Measurements from ENCODE around the gene CYP2D6. TPM values are rescaled to one million over a fixed set of nuclear protein-coding genes. Genes with fewer than 3 reads are reported as not detected.
"Not testable (repeated sequence)": the region's sequence is repeated elsewhere in the genome, so short reads cannot be mapped to it uniquely, and the experiment has no call there.

The CYP2D6 gene
- total RNA-seq (10 to 100 TPM in 4 of 5 experiments, 1 to 10 TPM in 1; 5.6 to 13.3 (median 11.2) TPM), polyA plus RNA-seq (under 1 TPM in 1 of 2 donors, not detected in 1; 0.11 TPM), total RNA-seq (2.4 reads per million, percentile 12 among the genes with 10 or more reads in this experiment)

DNA sequence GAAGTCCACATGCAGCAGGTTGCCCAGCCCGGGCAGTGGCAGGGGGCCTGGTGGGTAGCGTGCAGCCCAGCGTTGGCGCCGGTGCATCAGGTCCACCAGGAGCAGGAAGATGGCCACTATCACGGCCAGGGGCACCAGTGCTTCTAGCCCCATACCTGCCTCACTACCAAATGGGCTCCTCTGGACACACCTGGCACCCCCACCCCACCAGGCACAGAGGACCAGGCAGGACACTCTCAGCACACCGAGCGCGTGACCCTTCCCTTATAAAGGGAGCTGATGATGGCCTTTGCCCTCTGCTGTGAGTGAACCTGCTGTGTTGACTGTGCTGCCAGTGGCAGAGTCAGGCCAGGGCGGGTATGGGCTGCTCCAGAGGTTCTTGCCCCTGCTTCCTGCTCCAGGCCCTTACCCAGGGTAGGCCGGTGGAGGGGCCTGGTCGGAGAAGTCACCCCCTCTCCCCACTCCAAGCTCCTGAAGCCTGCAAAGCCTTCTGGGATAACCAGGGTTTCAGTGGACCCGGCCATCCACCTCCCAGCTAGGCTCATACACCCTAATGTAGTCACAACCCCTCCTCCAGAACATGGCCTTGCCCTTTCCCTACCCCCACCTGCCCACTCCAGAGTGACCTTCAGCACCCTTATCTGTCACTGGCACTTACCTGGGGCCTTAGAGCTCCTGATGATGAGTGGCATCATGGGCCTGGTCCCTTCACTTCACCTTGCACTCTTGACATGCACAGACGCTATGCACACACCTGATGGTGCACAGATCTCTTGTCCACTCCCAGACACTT, at the start of gene CYP2D6:
TSS of gene CYP2D6 (minus strand) at position 172 of the 793 bp plus-strand sequence. CDS start at position 153, 19 bp downstream.
- H3K4me1 ChIP-seq (ENCODE audit: control insufficient read depth in 2 of 2, insufficient read depth in 2 of 2, low read length in 2 of 2); ATAC-seq; POLR2A ChIA-PET; DNase-seq; H3K4me1 Mint-ChIP-seq; H3K36me3 ChIP-seq (ENCODE audit: control insufficient read depth in 2 of 3, insufficient read depth in 3 of 3, low read length in 3 of 3); intact Hi-C loops (cut with micrococcal nuclease); CTCF ChIA-PET; H3K9me3 ChIP-seq (ENCODE audit: control insufficient read depth in 2 of 3, low read length in 3 of 3); H3K9me3 Mint-ChIP-seq; H3K27me3 ChIP-seq (ENCODE audit: control insufficient read depth in 2 of 2, insufficient read depth in 2 of 2, low read length in 2 of 2); H3K27me3 Mint-ChIP-seq; H3K4me3 Mint-ChIP-seq; H3K27ac ChIP-seq (ENCODE audit: low read depth, low read length); H3K36me3 Mint-ChIP-seq; H3K4me3 ChIP-seq (ENCODE audit: low read length): not testable (repeated sequence)
- peak within 1 kb of the TSS in 2 of 9 donors; percentile 3 to 59 for H3K27ac Mint-ChIP-seq

DNA sequence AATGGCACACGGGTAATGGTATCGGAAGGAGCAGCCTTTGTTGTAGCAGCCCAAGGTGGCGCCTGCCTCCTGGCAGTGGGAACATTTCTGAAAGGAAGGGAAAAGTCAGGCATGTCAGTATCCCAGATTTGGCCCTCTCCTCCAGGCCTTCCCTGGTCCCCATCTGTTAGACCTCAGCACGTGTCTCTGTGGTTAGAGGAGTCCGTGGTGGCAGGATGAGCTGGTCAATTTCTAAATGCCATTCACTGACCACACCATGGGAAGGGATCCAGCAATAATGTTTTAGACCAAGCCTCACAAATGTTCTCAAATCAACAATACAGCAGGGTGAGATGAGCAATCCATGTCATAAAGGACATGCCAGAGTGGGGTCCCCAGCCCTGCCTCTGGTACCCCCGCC, 49.0 kb upstream of the CYP2D6 start:
- ATAC-seq (no peak), DNase-seq (no peak)
- ChIA-PET POLR2A (no interaction called here), CTCF (no interaction called here)
- no peaks in the 10 kb centered on the region for H3K27me3 ChIP-seq (ENCODE audit: control insufficient read depth in 2 of 2, insufficient read depth in 2 of 2, low read length in 2 of 2)
- peaks cover 50 to 80% (median 72%) of the 10 kb centered on the region in 7 donors for H3K4me1 Mint-ChIP-seq
- peaks cover 25 to 30% of the 10 kb centered on the region in 2 donors for H3K4me1 ChIP-seq (ENCODE audit: control insufficient read depth in 2 of 2, insufficient read depth in 2 of 2, low read length in 2 of 2)
- H3K9me3 Mint-ChIP-seq, result no peaks in the 10 kb centered on the region
- H3K4me3 Mint-ChIP-seq, result no peak overlapping the region
- H3K27me3 Mint-ChIP-seq, result no peaks in the 10 kb centered on the region
- no peak overlapping the region for H3K4me3 ChIP-seq (ENCODE audit: low read length)
- intact Hi-C loops (cut with micrococcal nuclease), result loop anchor here (1.0 to 5.0 kb wide), 4 partner anchors 23 to 263 kb away; partner anchors contain the start of gene NDUFA6 (in 1 of the 2)
- H3K27ac Mint-ChIP-seq, result peak overlapping the region in 7 of 9 donors; percentile 8 to 89 (median 55)
- H3K36me3 ChIP-seq (ENCODE audit: control insufficient read depth in 2 of 3, insufficient read depth in 3 of 3, low read length in 3 of 3), result peaks cover 0 to 25% (median 0%) of the 10 kb centered on the region in 3 experiments
- peaks cover 0 to 35% (median 18%) of the 10 kb centered on the region in 5 donors for H3K36me3 Mint-ChIP-seq
- no peaks in the 10 kb centered on the region for H3K9me3 ChIP-seq (ENCODE audit: control insufficient read depth in 2 of 3, low read length in 3 of 3)
- no peak overlapping the region for H3K27ac ChIP-seq (ENCODE audit: low read depth, low read length)

DNA sequence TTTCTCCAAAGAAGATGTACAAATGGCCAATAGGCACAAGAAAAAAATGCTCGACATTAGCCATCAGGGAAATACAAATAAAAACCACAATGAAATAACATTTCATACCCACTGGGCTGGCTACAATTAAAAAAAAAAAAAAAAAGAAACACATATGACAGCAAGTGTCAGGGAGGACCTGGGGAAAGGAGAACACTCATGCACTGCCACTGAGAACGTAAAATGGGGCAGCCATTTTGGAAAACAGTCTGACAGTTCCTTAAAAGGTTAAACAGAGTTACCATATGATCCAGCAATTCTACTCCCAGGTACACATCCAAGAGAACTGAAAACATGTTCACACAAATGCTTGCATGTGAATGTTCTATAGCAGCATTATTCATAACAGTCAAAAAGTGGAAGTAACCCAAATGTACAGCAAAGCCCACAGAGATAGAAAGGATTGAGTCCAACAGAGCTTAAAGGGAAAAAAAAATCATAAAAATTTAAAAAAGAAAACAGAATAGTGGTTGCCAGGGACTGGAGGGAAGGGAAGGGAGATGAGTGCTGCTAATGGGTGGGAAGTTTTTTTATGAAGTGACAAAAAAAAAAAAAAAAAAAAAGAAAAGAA, 48.4 kb upstream of the CYP2D6 start:
- Mint-ChIP-seq H3K4me3 (no peak overlapping the region), H3K4me1 (peaks cover 49 to 78% (median 71%) of the 10 kb centered on the region in 7 donors), H3K27me3 (no peaks in the 10 kb centered on the region), H3K36me3 (peaks cover 0 to 35% (median 18%) of the 10 kb centered on the region in 5 donors), H3K9me3 (no peaks in the 10 kb centered on the region), H3K27ac (peak overlapping the region in 4 of 9 donors; percentile 28 to 67 (median 37))
- Histone ChIP-seq H3K36me3 (ENCODE audit: control insufficient read depth in 2 of 3, insufficient read depth in 3 of 3, low read length in 3 of 3) (peaks cover 0 to 25% (median 0%) of the 10 kb centered on the region in 3 experiments), H3K4me3 (ENCODE audit: low read length) (no peak overlapping the region), H3K9me3 (ENCODE audit: control insufficient read depth in 2 of 3, low read length in 3 of 3) (no peaks in the 10 kb centered on the region), H3K27ac (ENCODE audit: low read depth, low read length) (no peak overlapping the region), H3K27me3 (ENCODE audit: control insufficient read depth in 2 of 2, insufficient read depth in 2 of 2, low read length in 2 of 2) (no peaks in the 10 kb centered on the region), H3K4me1 (ENCODE audit: control insufficient read depth in 2 of 2, insufficient read depth in 2 of 2, low read length in 2 of 2) (peaks cover 25 to 29% of the 10 kb centered on the region in 2 donors)
- POLR2A ChIA-PET, result no interaction called here
- DNase-seq, result no peak
- CTCF ChIA-PET, result interaction anchor here (0.7 kb wide), 1 partner anchor 264 kb away, joined by 5 read pairs; no protein-coding TSS in a partner anchor
- intact Hi-C loops (cut with micrococcal nuclease), result no loop called here
- ATAC-seq, result no peak

DNA sequence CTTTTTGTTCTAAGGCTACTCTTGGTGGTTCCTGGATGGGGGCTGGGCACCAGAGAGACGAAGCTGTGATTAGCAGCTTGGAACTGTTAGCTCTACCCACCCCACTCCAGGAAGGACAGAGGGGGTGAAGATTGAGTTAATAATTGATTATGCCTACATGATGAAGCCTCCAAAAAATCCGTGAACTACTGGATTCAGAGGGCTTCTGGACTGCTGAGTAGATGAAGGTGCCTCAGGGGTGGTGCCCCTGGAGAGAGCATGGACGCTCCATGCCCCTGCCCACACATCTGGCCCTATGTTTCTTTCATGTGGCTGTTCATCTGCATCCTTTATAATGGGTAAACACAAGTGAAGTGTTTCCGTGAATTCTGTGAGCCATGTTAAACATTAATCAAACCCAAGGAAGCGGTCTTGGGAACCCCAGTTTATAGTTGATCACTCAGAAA, 47.3 kb upstream of the CYP2D6 start:
- peaks cover 0 to 35% (median 18%) of the 10 kb centered on the region in 5 donors for H3K36me3 Mint-ChIP-seq
- Histone ChIP-seq H3K9me3 (ENCODE audit: control insufficient read depth in 2 of 3, low read length in 3 of 3) (no peaks in the 10 kb centered on the region), H3K4me1 (ENCODE audit: control insufficient read depth in 2 of 2, insufficient read depth in 2 of 2, low read length in 2 of 2) (peaks cover 25 to 30% of the 10 kb centered on the region in 2 donors), H3K4me3 (ENCODE audit: low read length) (no peak overlapping the region), H3K27me3 (ENCODE audit: control insufficient read depth in 2 of 2, insufficient read depth in 2 of 2, low read length in 2 of 2) (no peaks in the 10 kb centered on the region), H3K27ac (ENCODE audit: low read depth, low read length) (no peak overlapping the region), H3K36me3 (ENCODE audit: control insufficient read depth in 2 of 3, insufficient read depth in 3 of 3, low read length in 3 of 3) (peaks cover 0 to 25% (median 0%) of the 10 kb centered on the region in 3 experiments)
- peaks cover 43 to 77% (median 69%) of the 10 kb centered on the region in 7 donors for H3K4me1 Mint-ChIP-seq
- H3K4me3 Mint-ChIP-seq, result no peak overlapping the region
- CTCF ChIA-PET, result no interaction called here
- no peaks in the 10 kb centered on the region for H3K9me3 Mint-ChIP-seq
- no peak for DNase-seq
- ATAC-seq, result no peak
- POLR2A ChIA-PET, result no interaction called here
- H3K27ac Mint-ChIP-seq, result peak overlapping the region in 4 of 9 donors; percentile 32 to 56 (median 50)
- intact Hi-C loops (cut with micrococcal nuclease), result no loop called here
- H3K27me3 Mint-ChIP-seq, result no peaks in the 10 kb centered on the region

DNA sequence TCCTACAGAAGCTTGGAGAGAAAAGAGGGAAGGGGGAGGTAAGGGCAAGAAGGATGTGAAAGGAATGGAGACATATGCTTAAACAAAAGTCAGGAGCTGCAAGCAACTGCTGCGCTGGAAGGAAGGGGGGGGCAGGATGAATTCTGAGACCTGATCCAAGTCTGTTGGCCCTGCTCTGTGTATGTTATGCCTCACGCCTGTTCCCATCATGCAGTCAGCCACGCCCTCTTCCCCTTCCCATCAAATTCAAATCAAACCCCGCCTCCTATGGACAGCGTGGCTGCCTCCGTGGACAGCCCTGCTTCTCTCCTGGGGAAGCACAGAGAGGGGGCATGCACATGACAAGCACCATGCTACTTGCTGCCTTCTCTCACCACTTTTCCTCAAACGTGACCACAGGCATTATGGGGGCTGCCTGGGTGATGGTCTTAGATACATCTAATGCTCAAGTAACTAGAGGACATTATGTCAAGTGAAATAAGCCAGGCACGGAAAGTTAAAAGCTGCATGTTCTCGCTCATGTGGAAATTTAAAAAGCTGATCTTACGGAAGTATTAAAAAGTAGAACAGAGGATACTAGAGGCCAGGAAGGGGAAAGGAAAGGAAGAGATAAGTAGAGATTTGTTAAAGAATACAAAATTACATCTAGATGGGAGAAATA, 45.8 kb upstream of the CYP2D6 start:
- DNase-seq (no peak), ATAC-seq (no peak)
- Mint-ChIP-seq H3K4me3 (no peak overlapping the region), H3K9me3 (no peaks in the 10 kb centered on the region), H3K27ac (peak overlapping the region in 6 of 9 donors; percentile 30 to 79 (median 66)), H3K27me3 (no peaks in the 10 kb centered on the region), H3K4me1 (peaks cover 36 to 76% (median 63%) of the 10 kb centered on the region in 7 donors), H3K36me3 (peaks cover 0 to 35% (median 18%) of the 10 kb centered on the region in 5 donors)
- H3K9me3 ChIP-seq (ENCODE audit: control insufficient read depth in 2 of 3, low read length in 3 of 3), result no peaks in the 10 kb centered on the region
- no peak overlapping the region for H3K4me3 ChIP-seq (ENCODE audit: low read length)
- POLR2A ChIA-PET, result no interaction called here
- CTCF ChIA-PET, result no interaction called here
- H3K27ac ChIP-seq (ENCODE audit: low read depth, low read length), result no peak overlapping the region
- H3K4me1 ChIP-seq (ENCODE audit: control insufficient read depth in 2 of 2, insufficient read depth in 2 of 2, low read length in 2 of 2), result peaks cover 17 to 30% of the 10 kb centered on the region in 2 donors
- H3K27me3 ChIP-seq (ENCODE audit: control insufficient read depth in 2 of 2, insufficient read depth in 2 of 2, low read length in 2 of 2), result no peaks in the 10 kb centered on the region
- peaks cover 0 to 37% (median 0%) of the 10 kb centered on the region in 3 experiments for H3K36me3 ChIP-seq (ENCODE audit: control insufficient read depth in 2 of 3, insufficient read depth in 3 of 3, low read length in 3 of 3)
- intact Hi-C loops (cut with micrococcal nuclease), result no loop called here

DNA sequence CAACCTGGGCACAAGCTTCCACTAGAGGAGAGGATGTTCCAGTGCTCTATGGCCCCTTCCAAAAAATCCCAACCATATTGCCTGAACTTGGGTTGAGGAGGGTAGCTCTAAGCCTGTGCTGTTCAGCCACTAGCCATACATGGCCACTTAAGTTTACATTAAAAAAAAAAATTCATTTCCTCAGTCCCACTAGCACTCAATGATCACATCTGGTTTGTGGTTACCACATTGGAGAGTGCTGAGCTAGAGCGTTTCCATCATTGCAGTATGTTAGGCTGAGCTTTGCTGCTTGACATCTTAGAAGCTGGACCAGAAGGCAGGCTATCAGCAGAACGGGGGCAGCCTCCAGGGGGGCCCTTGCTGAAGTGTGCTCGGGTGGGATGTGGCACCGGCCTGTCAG, 43.5 kb upstream of the CYP2D6 start:
- Mint-ChIP-seq H3K27ac (peak overlapping the region in 3 of 9 donors; percentile 10 to 43 (median 29)), H3K27me3 (no peaks in the 10 kb centered on the region), H3K9me3 (no peaks in the 10 kb centered on the region), H3K4me1 (peaks cover 25 to 62% (median 55%) of the 10 kb centered on the region in 7 donors), H3K4me3 (peak overlapping the region in 1 of 10 donors; percentile 23), H3K36me3 (peaks cover 0 to 34% (median 17%) of the 10 kb centered on the region in 5 donors)
- Histone ChIP-seq H3K9me3 (ENCODE audit: control insufficient read depth in 2 of 3, low read length in 3 of 3) (no peaks in the 10 kb centered on the region), H3K27ac (ENCODE audit: low read depth, low read length) (no peak overlapping the region), H3K36me3 (ENCODE audit: control insufficient read depth in 2 of 3, insufficient read depth in 3 of 3, low read length in 3 of 3) (peaks cover 0 to 45% (median 0%) of the 10 kb centered on the region in 3 experiments), H3K27me3 (ENCODE audit: control insufficient read depth in 2 of 2, insufficient read depth in 2 of 2, low read length in 2 of 2) (no peaks in the 10 kb centered on the region), H3K4me3 (ENCODE audit: low read length) (no peak overlapping the region), H3K4me1 (ENCODE audit: control insufficient read depth in 2 of 2, insufficient read depth in 2 of 2, low read length in 2 of 2) (peaks cover 0 to 18% of the 10 kb centered on the region in 2 donors)
- DNase-seq (no peak), ATAC-seq (peak; percentile 51)
- ChIA-PET CTCF (interaction anchor here (0.6 to 1.6 kb wide), 2 partner anchors 208 to 264 kb away, joined by 5 read pairs; no protein-coding TSS in a partner anchor), POLR2A (interaction anchor here (0.6 to 1.0 kb wide), 2 partner anchors 11 to 41 kb away, joined by 5 to 6 read pairs; no protein-coding TSS in a partner anchor)
- intact Hi-C loops (cut with micrococcal nuclease), result loop anchor here in 1 of 2 donors (5.0 kb wide), 1 partner anchor 378 kb away; the partner anchor contains the start of gene SERHL2

Measured in naive thymus-derived CD4-positive, alpha-beta T cell (primary cell).